ENCODE results near the gene ASB1. TPM values are rescaled to one million over a fixed set of nuclear protein-coding genes. Genes with fewer than 3 reads are reported as not detected.
A peak's percentile ranks its signal among the peaks of the same experiment; 100 is the strongest.

The ASB1 gene
- total RNA-seq, 1 donor: 21.2 TPM

DNA sequence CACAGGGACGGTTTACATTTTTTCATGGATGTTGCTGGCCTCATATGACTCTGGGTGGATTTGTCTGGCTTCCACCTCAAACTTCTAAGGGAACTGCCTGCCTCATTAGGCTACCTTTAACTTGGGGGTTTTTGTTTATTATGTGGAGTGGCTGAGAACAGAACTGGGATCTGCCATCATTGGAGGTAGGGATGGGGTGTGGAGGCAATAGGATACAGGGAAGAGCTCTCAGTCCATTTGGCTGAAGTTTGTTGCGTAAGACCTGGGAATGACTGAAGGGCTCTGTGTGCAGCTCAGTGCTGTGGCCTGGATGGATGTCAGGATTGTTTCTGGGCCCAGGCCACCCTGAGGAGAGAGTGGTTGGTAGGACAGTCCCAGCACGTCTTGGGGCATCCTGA is 31.2 kb downstream of the ASB1 start:
- no peak overlapping the region for H3K4me3 ChIP-seq (ENCODE audit: low read depth, low read length)
- DNase-seq (ENCODE audit: low read depth): no peak
- no peak for TF ChIP-seq CTCF (IDR thresholded peaks at IDR 0.05; ENCODE audit: insufficient read depth, low read depth, low read length)

DNA sequence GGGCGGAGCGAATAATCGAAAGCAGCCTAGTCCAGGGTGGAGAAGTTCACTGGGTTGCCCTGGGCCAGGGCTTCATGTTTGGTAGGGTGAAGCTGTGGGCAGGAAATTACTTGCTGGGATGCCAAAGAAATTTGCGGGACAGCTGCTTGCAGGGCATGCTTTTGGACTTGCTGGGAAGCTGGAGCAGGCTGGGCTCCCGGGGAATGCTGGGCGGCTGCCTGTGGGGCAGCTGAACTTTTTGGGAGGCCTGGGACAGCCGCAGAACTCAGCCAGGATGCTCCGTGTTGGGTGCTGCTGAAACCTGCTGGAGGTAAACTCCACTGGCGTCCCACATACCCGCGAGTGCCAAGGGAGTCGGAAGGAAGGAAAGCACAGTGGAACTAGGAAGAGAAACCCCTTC is 31.9 kb downstream of the ASB1 start:
- TF ChIP-seq CTCF (IDR thresholded peaks at IDR 0.05; ENCODE audit: insufficient read depth, low read depth, low read length): no peak
- no peak overlapping the region for H3K4me3 ChIP-seq (ENCODE audit: low read depth, low read length)
- DNase-seq (ENCODE audit: low read depth): no peak

- TF ChIP-seq CTCF (IDR thresholded peaks at IDR 0.05; ENCODE audit: insufficient read depth, low read depth, low read length): no peak
- peak; percentile 42 for DNase-seq (ENCODE audit: low read depth)
- H3K4me3 ChIP-seq (ENCODE audit: low read depth, low read length): no peak overlapping the region
Measured at GRCh38 chr2:238459081-238459629, 32.4 kb downstream of the ASB1 start.

- no peak for TF ChIP-seq CTCF (IDR thresholded peaks at IDR 0.05; ENCODE audit: insufficient read depth, low read depth, low read length)
- DNase-seq (ENCODE audit: low read depth): no peak
- no peak overlapping the region for H3K4me3 ChIP-seq (ENCODE audit: low read depth, low read length)
Measured at GRCh38 chr2:238461051-238461450, 34.3 kb downstream of the ASB1 start.

DNA sequence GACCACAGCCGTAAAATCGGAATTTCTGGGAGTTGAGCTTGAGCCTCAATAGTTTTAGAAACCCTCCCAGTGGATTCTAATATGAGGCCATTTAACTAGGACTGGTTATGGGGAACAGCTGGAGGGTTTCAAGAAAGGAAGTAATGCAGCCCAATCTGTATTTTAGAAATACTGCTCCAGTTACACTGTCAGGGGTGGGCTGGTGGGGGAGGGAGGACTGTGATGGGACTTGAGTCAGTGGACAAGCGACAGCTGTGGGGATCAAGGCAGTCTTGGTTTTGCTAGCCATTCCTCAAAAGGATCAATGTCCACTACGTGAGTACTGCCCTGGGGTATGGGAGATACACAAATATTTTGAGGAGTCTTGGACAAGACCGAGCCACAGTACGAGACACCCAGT is 34.8 kb downstream of the ASB1 start:
- H3K4me3 ChIP-seq (ENCODE audit: low read depth, low read length): no peak overlapping the region
- no peak for DNase-seq (ENCODE audit: low read depth)
- no peak for TF ChIP-seq CTCF (IDR thresholded peaks at IDR 0.05; ENCODE audit: insufficient read depth, low read depth, low read length)

GRCh38 chr2:238461916-238462315 is 35.2 kb downstream of the ASB1 start:
- no peak for DNase-seq (ENCODE audit: low read depth)
- TF ChIP-seq CTCF (IDR thresholded peaks at IDR 0.05; ENCODE audit: insufficient read depth, low read depth, low read length): no peak

GRCh38 chr2:238462782-238463396 is 36.2 kb downstream of the ASB1 start:
- TF ChIP-seq CTCF (IDR thresholded peaks at IDR 0.05; ENCODE audit: insufficient read depth, low read depth, low read length): peak; percentile 73
- no peak overlapping the region for H3K4me3 ChIP-seq (ENCODE audit: low read depth, low read length)
- peak; percentile 59 for DNase-seq (ENCODE audit: low read depth)

More at GRCh38 chr2:238461916-238462315, 35.2 kb downstream of the ASB1 start:
- no peak overlapping the region for H3K4me3 ChIP-seq (ENCODE audit: low read depth, low read length)

Data from fibroblast of villous mesenchyme (primary cell).